Neural cell (in vitro differentiated cells): ENCODE data around the gene EFCAB11. TPM values are rescaled to one million over a fixed set of nuclear protein-coding genes. Genes with fewer than 3 reads are reported as not detected.

Experiments
- H2AFZ ChIP-seq: fragments of 200-600, 300-800 bp; sonication (generic), shearing (Covaris generic); 2 replicates; pipeline ENCODE4 v1.6.0; 2014; ENCODE audit warnings: low read depth, mild to moderate bottlenecking, antibody characterized with exemption, low read length, moderate library complexity
- H3F3A ChIP-seq: fragments of 200-600 bp; shearing (Covaris generic); 2 replicates; pipeline ENCODE4 v1.6.1; 2016; ENCODE audit warnings: mild to moderate bottlenecking, moderate library complexity, mixed read lengths, antibody characterized with exemption, low read length; ENCODE audit not compliant: insufficient read depth, poor library complexity, severe bottlenecking
- H3K27ac ChIP-seq: fragments of 200-600, 300-800 bp; sonication (generic), shearing (Covaris generic); 2 replicates; pipeline ENCODE4 v1.5.1; 2014; ENCODE audit warnings: mild to moderate bottlenecking, low read length, moderate library complexity
- H3K27me3 ChIP-seq: fragments of 300-800, 200-600 bp; sonication (generic), shearing (Covaris generic); 2 replicates; pipeline ENCODE4 v1.6.0; 2014; ENCODE audit warnings: mild to moderate bottlenecking, low read depth, low read length, moderate library complexity; ENCODE audit not compliant: insufficient read depth
- H3K36me3 ChIP-seq: fragments of 300-800, 200-600 bp; sonication (generic), shearing (Covaris generic); 2 replicates; pipeline ENCODE4 v1.5.1; 2014; ENCODE audit warnings: mild to moderate bottlenecking, antibody characterized with exemption, low read length, moderate library complexity; ENCODE audit not compliant: insufficient read depth
- H3K4me2 ChIP-seq: fragments of 300-800, 200-600 bp; sonication (generic), shearing (Covaris generic); 2 replicates; pipeline ENCODE4 v1.6.0; 2014; ENCODE audit warnings: mild to moderate bottlenecking, low read length
- H3K4me3 ChIP-seq: fragments of 300-800, 200-600 bp; sonication (generic), shearing (Covaris generic); 2 replicates; pipeline ENCODE4 v1.5.1; 2014; ENCODE audit warnings: mild to moderate bottlenecking, low read length, moderate library complexity
- H3K79me2 ChIP-seq: fragments of 200-600 bp; shearing (Covaris generic); replicated peaks from 2 replicates; pipeline ENCODE4 v1.6.0; 2014; ENCODE audit warnings: mild to moderate bottlenecking, low read length, moderate library complexity; ENCODE audit not compliant: insufficient read depth
- H3K9ac ChIP-seq: fragments of 300-800, 200-600 bp; sonication (generic), shearing (Covaris generic); 2 replicates; pipeline ENCODE4 v1.6.1; 2016; ENCODE audit warnings: mild to moderate bottlenecking, low read length, mixed read lengths
- H3K9me2 ChIP-seq: fragments of 200-600 bp; shearing (Covaris generic); 2 replicates; pipeline ENCODE4 v1.6.1; 2016; ENCODE audit warnings: mild to moderate bottlenecking, low read length, mixed read lengths; ENCODE audit not compliant: insufficient read depth
- H3K9me3 ChIP-seq: fragments of 200-600, 300-800 bp; sonication (generic), shearing (Covaris generic); 2 replicates; pipeline ENCODE4 v1.6.1; 2016; ENCODE audit warnings: mild to moderate bottlenecking, mixed run types, low read length, moderate library complexity, mixed read lengths
- H4K20me1 ChIP-seq: fragments of 200-600 bp; shearing (Covaris generic); 2 replicates; pipeline ENCODE4 v1.6.1; 2016; ENCODE audit warnings: mild to moderate bottlenecking, mixed run types; ENCODE audit not compliant: insufficient read depth
- EP300 ChIP-seq: fragments of 450-650 bp; conservative IDR thresholded peaks from 2 replicates; pipeline ENCODE4 v1.6.1; 2014; ENCODE audit warnings: antibody characterized with exemption, mild to moderate bottlenecking, moderate library complexity; ENCODE audit not compliant: poor library complexity, severe bottlenecking
- EZH2 ChIP-seq: fragments of 200-600, 300-800 bp; shearing (Covaris generic), sonication (generic); IDR thresholded peaks from 2 replicates; pipeline ENCODE4 v1.6.1; 2014; ENCODE audit warnings: antibody characterized with exemption, low read length, borderline replicate concordance, mild to moderate bottlenecking; ENCODE audit not compliant: insufficient read depth, poor library complexity, severe bottlenecking
- MXI1 ChIP-seq: fragments of 450-650 bp; conservative IDR thresholded peaks from 2 replicates; pipeline ENCODE4 v1.6.1; 2014; ENCODE audit warnings: antibody characterized with exemption, mild to moderate bottlenecking; ENCODE audit not compliant: poor library complexity, severe bottlenecking
- POLR2AphosphoS5 ChIP-seq: IDR thresholded peaks from 2 replicates; pipeline ENCODE4 v1.6.1; 2012
- RAD21 ChIP-seq: fragments of 450-650 bp; conservative IDR thresholded peaks from 2 replicates; pipeline ENCODE4 v1.6.1; 2014; ENCODE audit warnings: antibody characterized with exemption, mild to moderate bottlenecking, moderate library complexity
- SMC3 ChIP-seq: fragments of 450-650 bp; conservative IDR thresholded peaks from 2 replicates; pipeline ENCODE4 v1.6.1; 2014; ENCODE audit warnings: antibody characterized with exemption, mild to moderate bottlenecking, moderate library complexity; ENCODE audit not compliant: poor library complexity
- TAF1 ChIP-seq: IDR thresholded peaks from 2 replicates; pipeline ENCODE4 v1.6.1; 2012; ENCODE audit warnings: low read depth
- polyA plus RNA-seq: library from polyadenylated mRNA; depleted of rRNA; stranded (reverse); fragments of >200 nt; gene quantifications from 2 replicates; pipeline ENCODE4 v1.2.3, GENCODE V29; 2014
- TF ChIP-seq, protein P1 (sequence below): fragments of 450-650 bp; IDR thresholded peaks from 2 replicates; pipeline ENCODE4 v1.5.1; 2014; ENCODE audit warnings: antibody characterized with exemption, mild to moderate bottlenecking, moderate library complexity; ENCODE audit not compliant: poor library complexity, severe bottlenecking
- TF ChIP-seq, protein P2 (sequence below): IDR thresholded peaks from 2 replicates; pipeline ENCODE4 v1.6.1; 2012; ENCODE audit warnings: borderline replicate concordance

EFCAB11 gene
- polyA plus RNA-seq, 1 donor from 2014 or later, result 7.9 TPM

DNA sequence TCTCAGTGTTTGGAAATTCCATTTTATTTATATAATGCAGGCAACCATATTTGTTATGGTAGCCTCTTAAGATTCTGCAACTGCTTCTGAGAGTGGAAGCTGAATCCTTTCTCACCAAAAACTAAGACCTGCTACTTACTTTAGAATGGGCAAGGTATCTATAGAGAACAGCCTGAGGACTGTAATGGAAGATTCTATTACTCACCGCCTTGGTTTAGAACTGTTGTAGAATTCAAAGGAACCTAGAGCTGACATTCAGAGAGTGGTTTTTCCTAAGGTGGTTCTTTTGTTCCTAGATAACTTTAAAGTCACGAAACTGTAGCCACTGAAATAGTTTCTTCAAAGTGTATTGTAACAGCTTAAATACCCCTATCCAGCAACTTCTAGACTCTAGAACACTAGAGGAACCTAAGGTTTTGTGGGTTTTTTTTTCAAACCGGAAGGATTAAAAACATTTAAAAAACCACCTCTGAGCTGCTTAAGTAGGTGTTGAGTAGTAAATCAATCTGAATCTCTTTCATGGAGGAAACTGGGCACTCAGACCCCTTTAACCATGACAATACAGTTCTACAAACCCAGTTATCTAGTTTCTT is 5.4 kb upstream of the EFCAB11 start (continued):
- TF ChIP-seq, protein P1, sequence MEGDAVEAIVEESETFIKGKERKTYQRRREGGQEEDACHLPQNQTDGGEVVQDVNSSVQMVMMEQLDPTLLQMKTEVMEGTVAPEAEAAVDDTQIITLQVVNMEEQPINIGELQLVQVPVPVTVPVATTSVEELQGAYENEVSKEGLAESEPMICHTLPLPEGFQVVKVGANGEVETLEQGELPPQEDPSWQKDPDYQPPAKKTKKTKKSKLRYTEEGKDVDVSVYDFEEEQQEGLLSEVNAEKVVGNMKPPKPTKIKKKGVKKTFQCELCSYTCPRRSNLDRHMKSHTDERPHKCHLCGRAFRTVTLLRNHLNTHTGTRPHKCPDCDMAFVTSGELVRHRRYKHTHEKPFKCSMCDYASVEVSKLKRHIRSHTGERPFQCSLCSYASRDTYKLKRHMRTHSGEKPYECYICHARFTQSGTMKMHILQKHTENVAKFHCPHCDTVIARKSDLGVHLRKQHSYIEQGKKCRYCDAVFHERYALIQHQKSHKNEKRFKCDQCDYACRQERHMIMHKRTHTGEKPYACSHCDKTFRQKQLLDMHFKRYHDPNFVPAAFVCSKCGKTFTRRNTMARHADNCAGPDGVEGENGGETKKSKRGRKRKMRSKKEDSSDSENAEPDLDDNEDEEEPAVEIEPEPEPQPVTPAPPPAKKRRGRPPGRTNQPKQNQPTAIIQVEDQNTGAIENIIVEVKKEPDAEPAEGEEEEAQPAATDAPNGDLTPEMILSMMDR, result no peak
- TF ChIP-seq EZH2, result no peak

DNA sequence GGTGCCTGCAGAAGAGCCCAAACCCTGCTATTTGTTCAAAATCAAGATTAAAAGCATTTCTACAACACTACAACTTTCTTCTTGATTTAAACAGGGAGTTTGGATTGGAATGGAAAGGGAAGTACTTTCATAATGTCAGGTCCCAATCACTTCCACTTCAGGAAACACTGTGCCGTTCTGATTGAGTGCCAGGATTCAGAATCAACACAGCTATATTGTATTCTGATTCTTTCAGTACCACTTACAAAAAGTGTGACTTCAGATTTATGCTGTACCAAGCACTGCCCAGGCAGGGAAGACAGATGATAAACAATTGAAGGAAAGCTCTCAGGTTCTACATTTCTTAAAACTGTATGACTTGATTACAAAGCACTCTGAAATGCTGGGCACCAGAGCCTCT is 4.4 kb upstream of the EFCAB11 start:
- H3K27ac ChIP-seq, result no peak overlapping the region
- no peak for TF ChIP-seq EP300
- TF ChIP-seq SMC3, result no peak
- no peak for TF ChIP-seq RAD21
- TF ChIP-seq MXI1, result no peak
- TF ChIP-seq, protein P2, sequence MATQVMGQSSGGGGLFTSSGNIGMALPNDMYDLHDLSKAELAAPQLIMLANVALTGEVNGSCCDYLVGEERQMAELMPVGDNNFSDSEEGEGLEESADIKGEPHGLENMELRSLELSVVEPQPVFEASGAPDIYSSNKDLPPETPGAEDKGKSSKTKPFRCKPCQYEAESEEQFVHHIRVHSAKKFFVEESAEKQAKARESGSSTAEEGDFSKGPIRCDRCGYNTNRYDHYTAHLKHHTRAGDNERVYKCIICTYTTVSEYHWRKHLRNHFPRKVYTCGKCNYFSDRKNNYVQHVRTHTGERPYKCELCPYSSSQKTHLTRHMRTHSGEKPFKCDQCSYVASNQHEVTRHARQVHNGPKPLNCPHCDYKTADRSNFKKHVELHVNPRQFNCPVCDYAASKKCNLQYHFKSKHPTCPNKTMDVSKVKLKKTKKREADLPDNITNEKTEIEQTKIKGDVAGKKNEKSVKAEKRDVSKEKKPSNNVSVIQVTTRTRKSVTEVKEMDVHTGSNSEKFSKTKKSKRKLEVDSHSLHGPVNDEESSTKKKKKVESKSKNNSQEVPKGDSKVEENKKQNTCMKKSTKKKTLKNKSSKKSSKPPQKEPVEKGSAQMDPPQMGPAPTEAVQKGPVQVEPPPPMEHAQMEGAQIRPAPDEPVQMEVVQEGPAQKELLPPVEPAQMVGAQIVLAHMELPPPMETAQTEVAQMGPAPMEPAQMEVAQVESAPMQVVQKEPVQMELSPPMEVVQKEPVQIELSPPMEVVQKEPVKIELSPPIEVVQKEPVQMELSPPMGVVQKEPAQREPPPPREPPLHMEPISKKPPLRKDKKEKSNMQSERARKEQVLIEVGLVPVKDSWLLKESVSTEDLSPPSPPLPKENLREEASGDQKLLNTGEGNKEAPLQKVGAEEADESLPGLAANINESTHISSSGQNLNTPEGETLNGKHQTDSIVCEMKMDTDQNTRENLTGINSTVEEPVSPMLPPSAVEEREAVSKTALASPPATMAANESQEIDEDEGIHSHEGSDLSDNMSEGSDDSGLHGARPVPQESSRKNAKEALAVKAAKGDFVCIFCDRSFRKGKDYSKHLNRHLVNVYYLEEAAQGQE, result no peak
- TF ChIP-seq EZH2, result no peak
- no peak for TF ChIP-seq POLR2AphosphoS5
- TF ChIP-seq, protein P1, result no peak
- TF ChIP-seq TAF1, result no peak
- no peaks in the 10 kb centered on the region for H3K36me3 ChIP-seq
- peaks cover 15% of the 10 kb centered on the region for H3K79me2 ChIP-seq
- no peak overlapping the region for H3K9ac ChIP-seq
- H2AFZ ChIP-seq, result no peak overlapping the region
- H3K9me2 ChIP-seq, result no peaks in the 10 kb centered on the region
- no peak overlapping the region for H3K4me2 ChIP-seq
- H4K20me1 ChIP-seq, result no peaks in the 10 kb centered on the region
- H3K27me3 ChIP-seq, result no peaks in the 10 kb centered on the region
- no peaks in the 10 kb centered on the region for H3K9me3 ChIP-seq
- no peak overlapping the region for H3K4me3 ChIP-seq
- H3F3A ChIP-seq, result peaks cover 3% of the 10 kb centered on the region

DNA sequence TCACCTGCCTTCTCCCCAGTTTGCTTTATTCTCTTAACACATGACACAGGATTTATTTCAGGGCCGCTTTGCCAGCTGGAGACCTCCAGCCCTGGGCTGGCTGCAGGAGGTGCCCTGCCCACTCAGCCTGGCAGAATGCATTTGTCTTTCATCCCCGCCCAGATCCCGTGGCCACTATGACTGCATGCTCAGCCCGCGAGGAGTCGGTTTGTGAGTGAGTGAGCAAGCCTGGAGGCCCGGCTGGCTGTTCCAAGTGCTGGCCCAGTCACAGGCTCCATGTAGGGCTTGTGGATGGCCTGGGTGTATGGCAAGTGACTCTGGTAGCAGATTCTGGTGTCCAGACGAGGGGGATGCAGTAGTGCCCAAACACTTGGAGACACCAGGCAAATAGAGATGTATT is 3.3 kb upstream of the EFCAB11 start:
- Histone ChIP-seq H3F3A (peaks cover 3% of the 10 kb centered on the region), H3K79me2 (peaks cover 14% of the 10 kb centered on the region), H3K4me3 (peak overlapping the region; percentile 89), H4K20me1 (no peaks in the 10 kb centered on the region), H3K4me2 (no peak overlapping the region), H3K27me3 (no peaks in the 10 kb centered on the region), H3K9ac (no peak overlapping the region), H3K36me3 (no peaks in the 10 kb centered on the region), H3K27ac (no peak overlapping the region), H2AFZ (no peak overlapping the region), H3K9me2 (no peaks in the 10 kb centered on the region), H3K9me3 (no peaks in the 10 kb centered on the region)
- TF ChIP-seq MXI1 (no peak), POLR2AphosphoS5 (no peak), TAF1 (no peak)
- TF ChIP-seq, protein P2, result no peak
